SK-N-SH (cell line): ENCODE measurements around the gene DIO3. TPM values are rescaled to one million over a fixed set of nuclear protein-coding genes. Genes with fewer than 3 reads are reported as not detected.

Experiments
- CTCF ChIA-PET: fragments of 300-600, 350-600 bp; formaldehyde crosslinking; extraction: SDS; loops from one replicate; lab custom pipeline; 2021; lab: Yijun Ruan, JAX
- POLR2A ChIA-PET: fragments of 350-600 bp; sonication (Branson Sonifier 250); formaldehyde crosslinking; extraction: SDS; loops from one replicate; lab custom pipeline; 2020; ENCODE audit warnings: antibody characterized with exemption, inconsistent platforms; lab: Yijun Ruan, JAX
- DNase-seq: peaks from one replicate; pipeline ENCODE4 v3.0.0; 2012
- H2AFZ ChIP-seq: fragments of 200-600 bp; sonication (generic); 2 replicates; pipeline ENCODE4 v1.8.1; 2016; ENCODE audit warnings: antibody characterized with exemption, mild to moderate bottlenecking, low read depth
- H3F3A ChIP-seq: fragments of 200-600 bp; sonication (generic); replicated peaks from 2 replicates; pipeline ENCODE3; 2016; ENCODE audit warnings: antibody characterized with exemption, mild to moderate bottlenecking; ENCODE audit not compliant: insufficient read depth
- H3K27ac ChIP-seq, 2 experiments: fragments of 200-500 bp in 1 of 2; fragments of 200-600 bp in 1 of 2; sonication (Bioruptor generic) in 1 of 2; sonication (generic), shearing (Covaris generic) in 1 of 2; 2 replicates each; pipeline versions ENCODE4 v1.5.1 to v1.6.1; 2014 to 2016; ENCODE audit warnings: low read depth in 2 of 2, inconsistent platforms in 1 of 2, low read length in 1 of 2, mild to moderate bottlenecking in 1 of 2, mixed read lengths in 1 of 2
- H3K27me3 ChIP-seq: fragments of 200-600 bp; sonication (generic), shearing (Covaris generic); 2 replicates; pipeline ENCODE4 v1.6.1; 2016; ENCODE audit warnings: mixed run types; ENCODE audit not compliant: insufficient read depth
- H3K36me3 ChIP-seq, 2 experiments: fragments of 200-500 bp in 1 of 2; fragments of 200-600 bp in 1 of 2; sonication (Bioruptor generic) in 1 of 2; sonication (generic) in 1 of 2; replicated peaks in 1 of 2; 2 replicates each; pipeline versions ENCODE3 to v1.5.1; 2014 to 2016; ENCODE audit warnings: low read length in 1 of 2, mild to moderate bottlenecking in 1 of 2; ENCODE audit not compliant: insufficient read depth in 2 of 2, control insufficient read depth in 1 of 2
- H3K4me1 ChIP-seq, 2 experiments: fragments of 200-500 bp in 1 of 2; fragments of 200-600 bp in 1 of 2; sonication (Bioruptor generic) in 1 of 2; sonication (generic), shearing (Covaris generic) in 1 of 2; 2 replicates each; pipeline versions ENCODE4 v1.5.1 to v1.6.1; 2014 to 2016; ENCODE audit warnings: low read depth in 1 of 2, low read length in 1 of 2, mixed run types in 1 of 2; ENCODE audit not compliant: insufficient read depth in 2 of 2, control insufficient read depth in 1 of 2
- H3K4me2 ChIP-seq: fragments of 200-600 bp; sonication (generic), shearing (Covaris generic); 2 replicates; pipeline ENCODE4 v1.6.1; 2017; ENCODE audit warnings: mixed run types
- H3K4me3 ChIP-seq, 2 experiments: fragments of 200-500 bp in 1 of 2; fragments of 200-600 bp in 1 of 2; sonication (Bioruptor generic) in 1 of 2; sonication (generic), shearing (Covaris generic) in 1 of 2; 2 replicates each; pipeline versions ENCODE4 v1.5.1 to v1.8.1; 2014 to 2016; ENCODE audit warnings: low read depth in 2 of 2, inconsistent platforms in 1 of 2, low read length in 1 of 2, mild to moderate bottlenecking in 1 of 2, mixed read lengths in 1 of 2, moderate library complexity in 1 of 2
- H3K79me2 ChIP-seq: fragments of 200-600 bp; sonication (generic); 2 replicates; pipeline ENCODE4 v1.8.1; 2017; ENCODE audit warnings: mild to moderate bottlenecking; ENCODE audit not compliant: insufficient read depth
- H3K9ac ChIP-seq: fragments of 200-600 bp; sonication (generic); 2 replicates; pipeline ENCODE4 v1.6.1; 2017; ENCODE audit warnings: mixed run types
- H3K9me2 ChIP-seq: fragments of 200-600 bp; sonication (generic); 2 replicates; pipeline ENCODE4 v1.6.1; 2017; ENCODE audit warnings: mixed run types
- H3K9me3 ChIP-seq: fragments of 200-600 bp; sonication (generic); 2 replicates; pipeline ENCODE4 v1.6.1; 2017; ENCODE audit warnings: mixed run types, mild to moderate bottlenecking, moderate library complexity
- H4K20me1 ChIP-seq: fragments of 200-600 bp; sonication (generic); 2 replicates; pipeline ENCODE4 v1.6.1; 2017; ENCODE audit warnings: mild to moderate bottlenecking, mixed run types; ENCODE audit not compliant: insufficient read depth
- CHD2 ChIP-seq: fragments of 150-350 bp; IDR thresholded peaks from 2 replicates; pipeline ENCODE4 v1.6.1; 2018; ENCODE audit warnings: low read length; ENCODE audit not compliant: partially characterized antibody
- CTCF ChIP-seq: fragments of 200-600 bp; sonication (generic); IDR thresholded peaks from 2 replicates; pipeline ENCODE4 v1.6.1; 2017; ENCODE audit warnings: antibody characterized with exemption, mild to moderate bottlenecking, moderate library complexity
- EP300 ChIP-seq, 2 experiments: IDR thresholded peaks; 2 replicates each; pipeline versions ENCODE4 v1.4.0 to v1.6.1; 2012; ENCODE audit warnings: borderline replicate concordance in 1 of 2, low read depth in 1 of 2, low read length in 1 of 2
- FOXJ3 ChIP-seq: sonication (generic); formaldehyde crosslinking; IDR thresholded peaks from 2 replicates; pipeline ENCODE4 v1.5.1; 2020; ENCODE audit warnings: mild to moderate bottlenecking, missing genetic modification reagents
- FOXM1 ChIP-seq: IDR thresholded peaks from 2 replicates; pipeline ENCODE4 v1.4.0; 2012; ENCODE audit warnings: low read depth, mild to moderate bottlenecking
- GATA2 ChIP-seq: sonication (generic); formaldehyde crosslinking; IDR thresholded peaks from 2 replicates; pipeline ENCODE4 v1.5.0; 2020; ENCODE audit warnings: mild to moderate bottlenecking, missing genetic modification reagents
- IRF3 ChIP-seq: fragments of 150-350 bp; IDR thresholded peaks from 2 replicates; pipeline ENCODE4 v1.6.1; 2016; ENCODE audit warnings: mild to moderate bottlenecking, low read depth, low read length
- MEF2A ChIP-seq: IDR thresholded peaks from 2 replicates; pipeline ENCODE4 v1.4.0; 2012; ENCODE audit warnings: low read depth, borderline replicate concordance
- MXI1 ChIP-seq: IDR thresholded peaks from 2 replicates; pipeline ENCODE4 v1.6.1; 2012; ENCODE audit warnings: mild to moderate bottlenecking, low read depth, low read length, improper control_type of control experiment
- NRF1 ChIP-seq: IDR thresholded peaks from 2 replicates; pipeline ENCODE4 v1.6.1; 2012; ENCODE audit warnings: low read depth, mild to moderate bottlenecking, low read length
- POLR2AphosphoS5 ChIP-seq: IDR thresholded peaks from 2 replicates; pipeline ENCODE4 v1.6.1; 2012; ENCODE audit warnings: low read depth, low read length
- RAD21 ChIP-seq: IDR thresholded peaks from 2 replicates; pipeline ENCODE4 v1.6.1; 2012; ENCODE audit warnings: mild to moderate bottlenecking, low read length
- RCOR1 ChIP-seq: fragments of 150-350 bp; IDR thresholded peaks from 2 replicates; pipeline ENCODE4 v1.6.1; 2017; ENCODE audit warnings: antibody characterized with exemption, low read length
- RFX5 ChIP-seq: IDR thresholded peaks from 2 replicates; pipeline ENCODE4 v1.6.1; 2012; ENCODE audit warnings: mild to moderate bottlenecking, improper control_type of control experiment, low read length
- TAF1 ChIP-seq: IDR thresholded peaks from 2 replicates; pipeline ENCODE4 v1.6.1; 2012; ENCODE audit warnings: low read depth, mild to moderate bottlenecking, low read length, moderate library complexity, borderline replicate concordance
- TCF12 ChIP-seq: IDR thresholded peaks from 2 replicates; pipeline ENCODE4 v1.4.0; 2012
- TEAD4 ChIP-seq: IDR thresholded peaks from 2 replicates; pipeline ENCODE4 v1.4.0; 2012; ENCODE audit warnings: mild to moderate bottlenecking, borderline replicate concordance; ENCODE audit not compliant: insufficient read depth
- USF1 ChIP-seq: IDR thresholded peaks from 2 replicates; pipeline ENCODE4 v1.4.0; 2012; ENCODE audit warnings: low read depth, borderline replicate concordance
- USF2 ChIP-seq: fragments of 150-350 bp; IDR thresholded peaks from 2 replicates; pipeline ENCODE4 v1.6.1; 2017; ENCODE audit warnings: antibody characterized with exemption, low read length, low read depth, borderline replicate concordance
- ZBTB33 ChIP-seq: IDR thresholded peaks from 2 replicates; pipeline ENCODE4 v1.4.0; 2012; ENCODE audit warnings: low read depth, borderline replicate concordance
- WGBS: methylation state at CpG from one replicate; pipeline ENCODE4 v1.1.6; 2017; ENCODE audit warnings: low lambda C conversion rate; 5-methylcytosine and 5-hydroxymethylcytosine counted together
- polyA plus RNA-seq, 3 experiments: library from polyadenylated mRNA; depleted of rRNA; stranded (reverse); fragments of >200 nt; gene quantifications; 2 replicates each; pipeline ENCODE4 v1.2.3, GENCODE V29; 2012

The DIO3 gene
- polyA plus RNA-seq, 1 of the 3 experiments (the other 2 are of a cell fraction), result not detected

- TF ChIP-seq CTCF (no peak), MEF2A (no peak), MXI1 (no peak)
Measured at GRCh38 chr14:101563654-101564443, 2.6 kb downstream of the DIO3 start (continued).

- H3F3A ChIP-seq, result no peaks in the 10 kb centered on the region
- no peaks in the 10 kb centered on the region for H4K20me1 ChIP-seq
- no peaks in the 10 kb centered on the region for H3K79me2 ChIP-seq
- H3K4me3 ChIP-seq, result peak overlapping the region in 1 of 2 experiments; percentile 40; a peak in 1 of 4 replicates
- no peak overlapping the region for H3K4me2 ChIP-seq
- CTCF ChIA-PET, result interaction anchor here (0.6 to 2.4 kb wide), 7 partner anchors 12 to 330 kb away, joined by 3 to 9 read pairs (median 3); no protein-coding TSS in a partner anchor
- WGBS, result 3% methylated on average over 12 of the region's 21 CpGs
- no peak overlapping the region for H2AFZ ChIP-seq
- H3K9me2 ChIP-seq, result no peaks in the 10 kb centered on the region
- no peak for DNase-seq
- H3K36me3 ChIP-seq, result no peaks in the 10 kb centered on the region
- no peaks in the 10 kb centered on the region for H3K9me3 ChIP-seq
- no peak overlapping the region for H3K9ac ChIP-seq
- peaks cover 0 to 8% of the 10 kb centered on the region in 2 experiments; a peak in 1 of 4 replicates for H3K4me1 ChIP-seq
- TF ChIP-seq FOXM1 (no peak), POLR2AphosphoS5 (no peak), RAD21 (no peak), FOXJ3 (CRISPR knock-in tag) (no peak), RFX5 (no peak), TAF1 (no peak), TCF12 (no peak), IRF3 (no peak), CHD2 (no peak), TEAD4 (no peak), USF2 (no peak), EP300 (IDR thresholded peaks at IDR 0.05; ENCODE audit: borderline replicate concordance in 1 of 2, low read depth in 1 of 2, low read length in 1 of 2) (no peak), ZBTB33 (no peak), NRF1 (no peak), MEF2A (no peak), USF1 (no peak), GATA2 (CRISPR knock-in tag) (no peak), RCOR1 (no peak)
- no peak overlapping the region for H3K27ac ChIP-seq
- POLR2A ChIA-PET, result no interaction called here
- no peaks in the 10 kb centered on the region for H3K27me3 ChIP-seq
Measured at GRCh38 chr14:101564444-101564776, 3.1 kb downstream of the DIO3 start.
